GM19328 (cell line): ENCODE results near the gene CTNNA3.
"Not testable (repeated sequence)": the region's sequence is repeated elsewhere in the genome, so short reads cannot be mapped to it uniquely, and the experiment has no call there.

ENCODE experiments used
- ATAC-seq: cut with Tn5 transposase; IDR thresholded peaks from one replicate; pipeline ENCODE4 v1.9.1; 2021; ENCODE audit warnings: mild to moderate bottlenecking, moderate library complexity; ENCODE audit not compliant: unreplicated experiment

Gene CTNNA3

DNA sequence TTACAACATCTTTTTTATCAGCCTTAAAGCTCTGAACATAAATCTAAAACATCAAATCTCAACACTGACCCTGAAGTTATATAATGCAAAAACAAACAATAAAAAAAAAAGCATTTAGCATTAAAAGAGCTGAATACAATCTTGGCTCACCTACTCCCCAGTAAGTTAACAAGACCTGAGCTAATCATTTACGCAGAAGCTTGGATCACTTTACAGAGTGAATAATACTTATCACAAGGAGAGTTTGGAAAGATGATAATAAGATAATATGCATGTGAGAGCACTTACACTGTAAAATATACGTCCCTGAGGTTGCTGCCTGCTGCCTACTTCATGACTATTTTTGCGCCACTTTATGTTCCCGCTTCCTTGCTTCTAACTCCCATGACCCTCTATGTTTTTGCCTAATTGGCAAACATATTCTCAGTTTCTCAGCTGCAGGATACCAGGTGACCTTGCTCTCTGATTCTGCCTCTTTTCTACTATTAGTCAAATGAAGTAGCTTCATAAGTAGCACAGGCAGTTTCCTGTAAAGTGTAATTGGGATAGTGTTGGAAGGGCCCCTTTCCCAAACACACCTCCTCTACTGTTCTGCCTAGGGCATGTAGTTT, 436.6 kb downstream of the CTNNA3 start:
- ATAC-seq: no peak

DNA sequence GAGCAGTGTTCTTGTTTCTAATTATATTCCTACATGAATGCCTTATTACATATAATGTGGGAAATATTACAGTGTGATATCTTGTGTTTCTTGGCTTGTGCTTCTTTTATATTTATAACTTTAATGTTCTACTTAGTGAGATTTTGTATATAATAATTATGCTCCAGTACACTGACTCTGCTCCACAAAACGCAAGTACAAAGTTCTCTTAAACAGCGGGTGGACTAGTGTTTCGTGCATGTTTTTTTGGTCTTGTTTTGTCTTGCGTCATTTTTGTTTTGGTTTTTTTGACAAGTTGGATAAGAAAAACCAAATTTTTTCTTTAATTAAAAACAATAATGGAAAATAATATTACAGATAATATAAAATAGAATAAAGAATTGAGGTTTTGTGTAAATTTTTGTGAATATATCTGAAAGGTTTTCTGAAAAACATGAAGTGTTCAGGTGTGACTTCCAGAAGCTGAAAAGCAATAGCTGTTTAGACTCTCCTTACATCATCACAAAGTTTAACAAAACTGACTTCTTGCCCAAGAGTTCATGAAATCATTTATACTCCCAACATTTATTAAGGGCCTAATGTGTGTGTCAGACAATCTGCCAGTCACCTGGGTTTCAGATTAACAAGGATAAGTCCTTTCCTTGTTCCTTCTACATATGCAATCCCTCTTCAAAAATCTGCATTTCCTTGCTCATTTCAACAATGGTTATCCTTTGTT, 438.4 kb downstream of the CTNNA3 start:
- no peak for ATAC-seq

DNA sequence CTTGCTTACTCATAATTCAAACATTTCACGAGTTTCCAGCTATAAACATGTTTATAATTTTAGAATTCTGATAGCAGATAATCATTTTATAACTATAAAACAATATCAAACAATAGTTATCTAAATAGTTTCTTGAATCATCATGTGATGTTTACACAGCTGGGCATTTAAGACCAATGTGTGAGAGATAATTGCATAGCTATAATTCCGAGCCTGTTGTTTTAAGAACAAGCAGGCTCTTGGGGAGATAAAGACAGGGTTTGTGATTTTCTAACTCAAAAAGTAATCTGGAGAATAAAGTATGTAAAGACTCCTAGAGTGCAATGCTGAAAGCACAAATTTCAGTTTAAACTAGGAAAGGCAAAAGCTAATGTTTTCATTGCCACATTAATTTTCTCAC, 439.0 kb downstream of the CTNNA3 start:
- ATAC-seq: no peak

DNA sequence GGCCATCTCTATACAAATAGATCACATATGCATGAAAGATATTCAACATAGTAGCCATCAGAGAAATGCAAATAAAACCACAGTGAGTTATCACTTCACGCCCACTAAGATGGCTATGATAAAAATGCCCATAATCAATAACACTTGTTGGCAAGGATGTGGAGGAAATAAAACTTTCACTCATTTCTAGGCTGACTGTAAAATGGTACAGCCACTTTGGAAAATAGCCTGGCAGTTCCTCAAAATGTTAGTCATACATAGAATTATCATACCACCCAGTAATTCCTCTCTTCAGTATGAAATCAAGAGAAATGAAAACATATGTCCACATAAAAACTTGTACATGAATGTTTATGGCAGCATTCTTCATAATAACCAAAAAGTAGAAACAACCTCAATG, 445.3 kb downstream of the CTNNA3 start:
- ATAC-seq: no peak

DNA sequence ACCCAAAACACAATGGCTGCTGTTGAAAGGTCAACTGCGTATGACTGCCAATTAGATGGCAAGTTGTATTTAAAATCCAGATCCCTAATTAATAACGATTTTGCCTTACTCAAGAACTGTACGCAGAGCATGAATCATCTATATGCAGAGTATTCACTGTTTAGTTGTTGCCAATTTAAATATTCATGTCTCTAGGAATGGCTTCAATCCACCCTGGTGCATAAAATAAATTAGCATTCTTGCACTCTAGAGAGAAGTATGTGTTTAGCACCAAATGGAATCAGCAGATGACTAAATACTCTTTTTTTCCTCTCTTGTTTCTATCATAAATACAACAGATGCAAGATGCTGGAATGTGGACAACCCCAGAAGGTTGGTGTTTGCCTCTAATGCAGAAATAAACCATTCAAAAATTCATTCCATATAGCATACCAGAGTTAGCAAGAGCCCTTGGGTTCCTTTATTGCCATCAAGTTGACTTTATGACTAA, 449.9 kb downstream of the CTNNA3 start:
- no peak for ATAC-seq

DNA sequence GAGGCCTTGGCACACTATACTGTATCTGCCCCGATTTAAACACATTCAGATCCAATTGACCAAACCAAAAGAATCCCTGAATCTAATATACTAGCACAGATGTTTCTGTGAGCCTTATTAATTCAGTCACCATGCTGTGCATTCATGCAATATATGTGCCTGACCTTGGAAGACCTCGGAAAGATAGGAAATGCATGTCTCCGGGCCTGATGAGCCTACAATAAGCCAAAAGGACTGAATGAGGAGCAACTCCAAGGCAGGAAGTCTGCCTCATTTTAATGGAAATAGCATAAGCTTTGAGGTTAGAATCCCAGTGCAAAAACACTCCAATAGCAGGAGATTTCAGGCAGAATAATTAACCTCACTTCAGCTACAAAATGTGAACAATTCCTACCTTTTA, 453.5 kb downstream of the CTNNA3 start:
- ATAC-seq: no peak

DNA sequence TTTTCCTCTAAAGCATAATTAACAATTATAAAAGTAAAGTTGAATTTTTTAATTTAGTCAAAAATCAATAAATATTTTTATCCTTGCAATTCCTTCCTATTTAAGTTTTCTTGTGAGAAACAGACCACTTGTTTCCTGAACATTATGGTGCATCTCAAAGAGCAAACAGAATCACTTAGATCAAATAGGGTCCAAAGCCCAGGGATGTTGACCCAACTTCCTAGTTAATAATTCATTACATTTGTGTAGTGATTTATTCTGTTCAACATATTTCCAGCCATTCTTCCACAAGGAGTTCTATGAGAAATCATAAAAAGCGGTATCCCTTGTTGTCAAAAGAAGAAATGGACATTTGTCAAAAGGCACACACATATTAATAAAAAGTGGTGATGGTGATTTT, 454.5 kb downstream of the CTNNA3 start:
- ATAC-seq: no peak

DNA sequence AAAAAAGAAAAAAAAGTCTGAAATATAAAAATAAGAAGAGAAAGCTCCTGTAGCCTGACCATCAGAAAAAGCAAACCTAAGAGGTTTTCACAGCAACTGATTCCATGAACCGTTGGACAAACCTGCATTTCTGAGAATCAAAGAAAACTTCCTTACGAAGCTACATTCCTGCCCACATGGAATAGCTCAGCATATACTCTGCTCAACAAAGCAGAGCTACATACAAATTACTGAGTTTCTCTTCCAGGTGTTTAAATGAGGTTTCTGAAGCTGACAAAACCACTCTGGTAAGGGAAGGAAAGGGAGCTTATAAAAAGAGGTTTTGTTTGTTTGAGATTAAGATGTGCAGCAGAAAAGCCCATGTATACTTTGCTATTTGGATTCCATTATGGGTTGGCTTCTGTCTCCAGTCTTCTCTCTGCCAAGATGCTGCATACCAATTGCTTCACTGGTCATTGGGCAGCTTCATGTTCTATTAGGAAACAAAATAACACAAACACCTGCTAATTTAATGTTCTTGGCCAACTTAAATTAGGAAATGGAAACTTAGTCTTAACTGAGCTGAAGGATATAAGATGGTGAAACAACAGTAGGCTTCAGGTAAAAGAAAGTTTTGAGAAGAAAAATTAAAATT, 456.0 kb downstream of the CTNNA3 start:
- ATAC-seq: no peak

DNA sequence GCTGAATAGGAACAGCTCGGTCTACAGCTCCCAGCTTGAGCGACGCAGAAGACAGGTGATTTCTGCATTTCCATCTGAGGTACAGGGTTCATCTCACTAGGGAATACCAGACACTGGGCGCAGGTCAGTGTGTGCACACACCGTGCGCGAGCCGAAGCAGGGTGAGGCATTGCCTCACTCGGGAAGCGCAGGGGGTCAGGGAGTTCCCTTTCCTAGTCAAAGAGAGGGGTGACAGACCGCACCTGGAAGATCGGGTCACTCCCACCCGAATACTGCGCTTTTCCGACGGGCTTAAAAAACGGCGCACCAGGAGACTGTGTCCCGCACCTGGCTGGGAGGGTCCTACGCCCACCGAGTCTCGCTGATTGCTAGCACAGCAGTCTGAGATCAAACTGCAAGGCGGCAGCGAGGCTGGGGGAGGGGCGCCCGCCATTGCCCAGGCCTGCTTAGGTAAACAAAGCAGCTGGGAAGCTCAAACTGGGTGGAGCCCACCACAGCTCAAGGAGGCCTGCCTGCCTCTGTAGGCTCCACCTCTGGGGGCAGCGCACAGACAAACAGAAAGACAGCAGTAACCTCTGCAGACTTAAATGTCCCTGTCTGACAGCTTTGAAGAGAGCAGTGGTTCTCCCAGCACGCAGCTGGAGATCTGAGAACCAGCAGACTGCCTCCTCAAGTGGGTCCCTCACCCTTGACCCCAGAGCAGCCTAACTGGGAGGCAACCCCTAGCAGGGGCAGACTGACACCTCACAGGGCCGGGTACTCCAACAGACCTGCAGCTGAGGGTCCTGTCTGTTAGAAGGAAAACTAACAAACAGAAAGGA, 465.1 kb downstream of the CTNNA3 start:
- not testable (repeated sequence) for ATAC-seq

DNA sequence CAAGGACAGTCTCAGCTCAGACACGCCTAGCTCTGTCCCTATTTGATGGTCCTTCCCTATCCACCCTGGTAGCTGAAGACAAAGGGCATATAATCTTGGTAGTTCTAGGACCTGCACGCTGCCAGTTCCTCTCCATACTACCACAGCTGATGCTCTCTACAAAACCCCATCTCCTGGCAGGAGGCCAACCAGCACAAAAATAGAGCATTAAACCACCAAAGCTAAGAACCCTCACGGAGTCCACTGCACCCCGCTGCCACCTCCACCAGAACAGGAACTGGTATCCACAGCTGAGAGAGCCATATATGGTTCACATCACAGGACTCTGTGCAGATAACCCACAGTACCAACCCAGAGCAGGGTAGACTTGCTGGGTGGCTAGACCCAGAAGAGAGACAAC, 470.8 kb downstream of the CTNNA3 start:
- no peak for ATAC-seq

DNA sequence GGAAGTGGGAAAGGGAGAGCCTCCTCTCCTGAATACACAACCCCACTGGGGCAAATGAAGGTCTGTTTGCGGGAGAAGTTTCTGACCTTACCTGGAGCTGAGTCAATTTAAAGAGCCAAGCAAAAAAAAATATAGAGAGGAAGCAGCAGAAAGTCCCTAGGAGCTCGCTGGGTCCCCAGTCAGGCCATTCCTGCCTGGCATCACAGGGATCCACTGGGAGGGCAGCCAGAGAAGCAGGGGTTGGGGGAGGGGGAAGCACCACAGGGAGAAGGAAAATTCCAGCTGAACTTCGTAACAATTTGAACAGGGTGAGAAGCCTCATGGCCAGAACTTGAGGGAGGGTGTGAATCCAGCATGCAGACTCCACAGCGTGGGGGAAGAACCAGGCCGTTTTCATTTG, 471.4 kb downstream of the CTNNA3 start:
- no peak for ATAC-seq

DNA sequence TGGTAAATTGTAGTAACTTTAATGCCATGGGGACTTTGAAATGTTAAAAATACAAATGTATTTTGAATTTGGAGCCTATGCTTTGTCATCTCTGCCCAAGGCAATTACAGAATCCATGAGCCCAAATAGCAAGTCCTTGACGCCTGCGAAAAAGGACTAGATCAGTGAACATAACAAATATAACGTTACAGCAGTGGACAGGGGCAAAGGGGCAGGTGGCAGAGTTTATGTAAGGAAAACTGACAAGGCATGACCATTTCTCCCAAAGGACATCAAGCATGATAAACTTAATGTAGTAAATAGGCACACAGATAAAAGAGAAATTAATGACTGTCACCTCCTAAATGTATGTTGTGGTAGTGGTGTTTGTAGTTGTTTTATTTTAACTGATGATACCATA, 473.1 kb downstream of the CTNNA3 start:
- ATAC-seq: no peak

DNA sequence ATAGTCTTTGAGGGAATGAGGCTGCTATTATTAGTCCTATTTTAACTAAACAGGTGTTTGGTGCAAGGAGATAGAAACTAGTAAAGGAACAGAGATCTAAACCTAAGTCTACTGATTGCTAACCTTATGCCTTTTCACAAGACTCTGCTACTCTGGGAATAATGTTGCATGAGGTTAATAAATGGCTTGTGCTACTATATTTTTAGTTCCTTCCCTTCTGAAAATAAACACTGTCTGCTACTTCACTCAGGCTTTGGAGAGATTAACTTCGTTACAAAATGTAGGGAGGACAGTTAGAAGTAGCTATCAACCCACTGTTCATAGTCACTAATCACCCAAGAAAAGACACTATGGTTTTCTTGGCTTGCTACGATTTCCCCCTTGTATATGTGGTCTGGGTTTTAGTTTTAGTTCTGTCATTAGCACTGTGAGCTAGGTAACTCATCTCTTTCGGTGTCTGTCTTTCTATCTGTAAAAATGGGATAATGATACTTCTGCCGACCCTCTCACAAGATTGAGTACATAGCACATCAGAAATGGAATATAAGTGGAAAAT, 474.0 kb downstream of the CTNNA3 start:
- no peak for ATAC-seq

DNA sequence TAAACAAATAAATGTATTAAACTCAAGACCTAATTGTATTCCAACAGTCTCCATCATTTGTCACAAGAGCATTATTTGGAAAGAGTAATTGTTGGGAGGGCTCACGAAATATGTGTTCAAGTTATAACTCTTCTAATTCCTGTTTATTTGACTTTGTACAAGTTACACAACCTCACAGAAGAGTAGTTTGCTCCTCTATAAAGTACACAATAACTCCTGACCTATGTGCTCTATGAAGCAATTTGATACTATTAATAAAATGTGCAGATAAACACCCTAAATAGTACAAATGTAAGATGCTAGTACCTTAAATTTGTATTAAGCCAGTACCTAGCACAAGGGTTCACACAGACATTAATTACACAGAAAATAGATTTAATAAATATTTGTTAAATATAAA, 484.3 kb downstream of the CTNNA3 start:
- no peak for ATAC-seq

DNA sequence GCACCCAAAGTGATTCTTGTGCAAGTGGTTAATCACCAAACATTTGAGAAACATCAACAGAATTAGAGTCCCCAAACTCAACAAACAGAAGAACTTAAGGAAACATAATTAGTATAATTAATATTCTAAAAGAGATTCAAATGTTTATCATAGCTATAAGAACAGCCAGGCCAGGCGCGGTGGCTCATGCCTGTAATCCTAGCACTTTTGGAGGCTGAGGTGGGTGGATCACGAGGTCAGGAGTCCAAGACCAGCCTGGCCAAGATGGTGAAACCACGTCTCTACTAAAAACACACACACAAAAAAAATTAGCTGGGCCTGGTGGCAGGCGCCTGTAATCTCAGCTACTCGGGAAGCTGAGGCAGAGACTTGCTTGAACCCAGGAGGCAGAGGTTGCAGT, 488.1 kb downstream of the CTNNA3 start:
- not testable (repeated sequence) for ATAC-seq

DNA sequence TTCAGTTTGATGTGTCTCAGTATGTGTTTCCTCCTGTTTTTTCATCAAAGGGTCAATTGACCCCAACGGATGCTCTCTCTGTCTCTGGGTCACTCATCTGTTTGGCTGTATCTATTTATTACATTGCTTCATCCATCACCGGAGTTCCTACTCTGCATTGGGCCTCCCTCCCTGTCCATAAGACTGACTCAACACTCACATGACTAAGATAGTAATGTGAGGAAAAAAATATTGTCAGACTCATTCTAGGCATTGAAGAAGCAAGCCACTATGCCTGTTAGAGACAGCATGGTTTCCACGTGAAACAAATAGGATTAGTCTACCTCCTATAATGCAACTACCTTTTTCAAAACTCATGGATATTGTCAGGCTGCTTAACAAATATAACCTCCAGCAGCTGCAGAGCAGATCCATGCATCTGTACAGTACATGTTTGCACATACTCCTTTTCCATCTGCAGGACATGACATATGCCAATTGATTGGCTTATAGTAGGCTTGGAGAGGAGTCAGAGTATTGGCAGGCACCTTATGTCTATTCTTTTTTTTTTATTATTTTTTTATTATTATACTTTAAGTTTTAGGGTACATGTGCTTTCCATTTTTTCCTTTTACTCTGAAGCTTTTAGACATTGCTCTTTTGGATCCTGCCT, 495.0 kb downstream of the CTNNA3 start:
- ATAC-seq: no peak

DNA sequence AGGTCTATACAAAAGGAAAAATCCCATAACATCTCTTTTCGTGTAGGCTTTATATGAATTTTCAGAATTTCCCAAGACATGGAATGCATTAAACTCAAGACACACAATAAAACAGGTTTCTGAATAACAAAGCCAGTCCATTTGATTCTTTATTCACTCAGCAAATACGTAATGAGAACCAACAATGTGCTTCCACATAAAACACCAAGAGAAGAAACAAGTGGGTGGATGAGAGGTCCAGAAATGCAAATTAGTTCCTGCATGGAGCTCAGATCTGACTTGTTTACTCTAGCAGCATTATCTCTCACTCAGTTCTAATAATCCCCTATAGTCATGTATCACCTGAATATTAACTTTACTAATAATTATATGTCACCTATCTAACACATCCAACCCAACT, 520.6 kb downstream of the CTNNA3 start:
- no peak for ATAC-seq

DNA sequence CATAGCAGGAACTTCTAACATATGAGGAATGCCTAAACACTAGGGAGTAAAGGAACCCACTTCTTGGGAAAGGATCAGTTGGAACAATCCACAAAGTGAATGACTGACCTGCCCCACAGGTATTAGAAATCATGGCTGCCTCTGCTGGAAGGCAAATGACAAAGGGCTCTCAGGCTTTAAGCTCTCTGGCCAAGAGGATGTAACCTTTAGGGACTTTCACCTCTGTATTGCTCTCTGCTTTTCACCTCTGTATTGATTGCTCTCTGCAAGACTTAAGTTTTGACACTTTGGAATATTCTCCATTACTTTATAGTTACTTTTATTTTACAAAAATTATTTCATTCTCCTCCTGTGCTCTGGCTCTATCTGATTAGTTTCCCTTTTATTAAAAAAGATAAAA, 522.2 kb downstream of the CTNNA3 start:
- no peak for ATAC-seq

DNA sequence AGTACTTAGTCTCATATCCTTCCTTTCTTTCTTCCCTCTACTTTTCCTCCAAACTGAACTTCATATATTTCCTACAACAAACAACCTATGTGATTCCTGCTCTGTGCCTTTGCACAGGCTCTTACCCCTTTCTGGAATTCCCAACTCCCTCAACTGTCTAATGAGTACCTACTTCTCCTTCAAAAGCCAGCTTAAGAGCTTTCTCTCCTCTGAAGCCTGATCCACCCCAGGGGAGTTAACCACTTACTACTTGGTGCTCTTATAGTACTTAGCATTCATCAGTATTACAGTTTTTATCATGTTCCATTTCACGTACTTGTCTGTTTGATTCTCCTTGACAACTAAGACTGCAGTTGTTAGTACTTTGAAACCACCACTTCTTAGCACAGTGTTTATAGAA, 524.0 kb downstream of the CTNNA3 start:
- ATAC-seq: no peak

DNA sequence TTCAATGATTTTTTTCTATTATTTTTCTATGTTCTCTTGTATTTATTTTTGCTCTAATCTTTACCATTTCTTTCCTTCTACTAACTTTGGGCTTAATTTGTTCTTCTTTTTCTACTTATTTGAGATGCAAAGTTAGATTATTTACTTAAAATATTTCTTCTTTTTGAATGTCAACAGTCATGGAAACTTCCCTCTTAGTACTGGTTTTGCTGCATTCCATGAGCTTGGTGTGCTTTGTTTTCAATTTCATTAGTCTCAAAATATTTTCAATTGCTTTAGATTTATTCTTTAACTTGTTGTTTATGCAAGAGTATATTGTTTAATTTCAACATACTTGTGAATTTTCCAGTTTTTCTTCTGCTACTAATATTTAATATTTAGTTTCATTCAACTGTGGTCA, 539.8 kb downstream of the CTNNA3 start:
- no peak for ATAC-seq

DNA sequence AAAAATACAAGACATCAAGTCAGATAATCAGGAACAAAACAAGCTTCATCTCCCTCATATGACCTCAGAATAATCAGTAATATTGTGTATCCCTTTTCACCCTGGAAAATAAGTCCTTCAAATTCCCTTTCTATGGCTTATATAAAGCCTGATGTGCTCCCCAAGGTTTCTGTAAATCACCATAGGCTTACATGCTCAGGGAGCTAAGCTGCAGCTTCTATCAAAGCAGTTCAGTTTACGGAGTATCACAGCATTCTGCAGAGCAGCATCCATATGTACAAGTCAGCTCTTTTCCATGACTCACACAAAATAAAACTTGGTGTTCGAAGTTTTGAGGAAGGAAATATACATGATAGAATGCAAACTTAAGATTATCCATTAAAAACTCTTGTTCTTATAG, 544.5 kb downstream of the CTNNA3 start:
- no peak for ATAC-seq
